ENCODE results near the gene VSIG4. TPM values are rescaled to one million over a fixed set of nuclear protein-coding genes. Genes with fewer than 3 reads are reported as not detected.

VSIG4 gene
- total and polyA plus RNA-seq, 2 experiments from 2014 or later, result 3.2 to 8.8 TPM

DNA sequence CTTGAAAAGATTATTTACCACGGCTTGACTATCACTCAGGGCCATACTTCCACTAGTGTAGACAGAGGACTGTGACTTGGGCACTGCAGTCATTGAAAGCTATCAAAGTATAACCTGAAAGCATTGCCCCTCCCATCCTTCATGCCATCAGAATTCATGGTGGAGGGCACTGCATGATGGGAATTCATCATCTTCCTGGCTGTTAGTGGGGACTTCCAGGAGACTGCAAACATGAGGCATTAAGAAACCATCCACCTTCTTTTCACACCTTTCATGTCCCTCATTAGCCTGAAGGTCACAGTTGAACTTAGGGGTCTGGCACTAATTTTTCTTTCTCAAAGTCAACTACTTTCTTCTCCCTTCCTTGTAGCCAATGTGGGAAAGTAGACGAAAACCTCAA is 25.8 kb downstream of the VSIG4 start:
- Histone ChIP-seq H3K27ac (no peak overlapping the region), H3K4me1 (ENCODE audit: insufficient read depth) (peaks cover 3% of the 10 kb centered on the region), H4K20me1 (ENCODE audit: insufficient read depth, poor library complexity, severe bottlenecking) (no peaks in the 10 kb centered on the region), H3K79me2 (no peaks in the 10 kb centered on the region), H3K9me3 (ENCODE audit: low read depth) (no peaks in the 10 kb centered on the region), H2AFZ (no peak overlapping the region), H3K4me3 (no peak overlapping the region), H3K4me2 (no peak overlapping the region), H3K36me3 (replicated peaks; ENCODE audit: insufficient read depth, low read depth) (no peaks in the 10 kb centered on the region), H3K27me3 (no peaks in the 10 kb centered on the region), H3K9me2 (replicated peaks; ENCODE audit: insufficient read depth) (no peaks in the 10 kb centered on the region)
- DNase-seq (ENCODE audit: low spot score), result no peak
- 50% methylated on average over 2 of the region's 2 CpGs for WGBS (ENCODE audit: low lambda C conversion rate, missing lambda C conversion rate)
- TF ChIP-seq EZH2 (IDR thresholded peaks at IDR 0.05; ENCODE audit: borderline replicate concordance) (no peak), EZH2phosphoT487 (IDR thresholded peaks at IDR 0.05; ENCODE audit: low read depth, severe bottlenecking, unreplicated experiment) (no peak)
- TF ChIP-seq, protein P1, sequence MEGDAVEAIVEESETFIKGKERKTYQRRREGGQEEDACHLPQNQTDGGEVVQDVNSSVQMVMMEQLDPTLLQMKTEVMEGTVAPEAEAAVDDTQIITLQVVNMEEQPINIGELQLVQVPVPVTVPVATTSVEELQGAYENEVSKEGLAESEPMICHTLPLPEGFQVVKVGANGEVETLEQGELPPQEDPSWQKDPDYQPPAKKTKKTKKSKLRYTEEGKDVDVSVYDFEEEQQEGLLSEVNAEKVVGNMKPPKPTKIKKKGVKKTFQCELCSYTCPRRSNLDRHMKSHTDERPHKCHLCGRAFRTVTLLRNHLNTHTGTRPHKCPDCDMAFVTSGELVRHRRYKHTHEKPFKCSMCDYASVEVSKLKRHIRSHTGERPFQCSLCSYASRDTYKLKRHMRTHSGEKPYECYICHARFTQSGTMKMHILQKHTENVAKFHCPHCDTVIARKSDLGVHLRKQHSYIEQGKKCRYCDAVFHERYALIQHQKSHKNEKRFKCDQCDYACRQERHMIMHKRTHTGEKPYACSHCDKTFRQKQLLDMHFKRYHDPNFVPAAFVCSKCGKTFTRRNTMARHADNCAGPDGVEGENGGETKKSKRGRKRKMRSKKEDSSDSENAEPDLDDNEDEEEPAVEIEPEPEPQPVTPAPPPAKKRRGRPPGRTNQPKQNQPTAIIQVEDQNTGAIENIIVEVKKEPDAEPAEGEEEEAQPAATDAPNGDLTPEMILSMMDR (IDR thresholded peaks at IDR 0.05; ENCODE audit: poor library complexity), result no peak

DNA sequence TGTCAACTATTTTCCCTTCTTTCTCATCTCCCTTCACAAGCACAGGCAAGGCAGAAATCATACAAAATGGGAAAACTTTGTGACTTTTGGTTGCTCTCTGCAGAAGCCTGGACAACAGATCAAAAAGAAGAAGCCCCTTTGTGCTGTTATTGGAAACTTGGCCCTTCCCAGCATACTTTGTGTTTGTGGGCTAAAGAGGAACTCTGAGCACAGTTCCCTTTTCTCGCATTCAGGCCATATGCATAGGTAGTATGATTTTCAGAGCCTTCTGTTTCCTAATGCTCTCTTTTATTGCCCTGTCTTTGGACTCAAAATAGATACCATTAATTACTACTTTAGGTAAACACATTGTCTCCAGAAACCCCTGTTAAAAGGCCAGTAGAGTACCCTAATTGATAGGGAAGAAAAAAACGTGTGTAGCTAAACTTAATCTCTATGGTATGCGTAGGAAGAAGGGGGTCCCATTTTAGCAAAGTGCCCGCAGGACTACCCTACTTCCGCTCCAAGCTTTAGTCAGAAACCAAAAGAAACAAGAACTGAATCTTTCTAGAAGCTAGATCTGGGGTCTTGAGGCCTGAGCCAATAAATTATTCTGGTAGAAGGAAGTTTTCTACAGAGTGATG is 26.6 kb downstream of the VSIG4 start:
- H3K27ac ChIP-seq, result no peak overlapping the region
- no peak overlapping the region for H3K4me3 ChIP-seq
- H2AFZ ChIP-seq, result no peak overlapping the region
- peaks cover 3% of the 10 kb centered on the region for H3K4me1 ChIP-seq (ENCODE audit: insufficient read depth)
- H3K9me2 ChIP-seq (replicated peaks; ENCODE audit: insufficient read depth), result no peaks in the 10 kb centered on the region
- no peaks in the 10 kb centered on the region for H3K79me2 ChIP-seq
- H4K20me1 ChIP-seq (ENCODE audit: insufficient read depth, poor library complexity, severe bottlenecking), result no peaks in the 10 kb centered on the region
- no peak for DNase-seq (ENCODE audit: low spot score)
- H3K9me3 ChIP-seq (ENCODE audit: low read depth), result no peaks in the 10 kb centered on the region
- H3K4me2 ChIP-seq, result no peak overlapping the region
- no peaks in the 10 kb centered on the region for H3K36me3 ChIP-seq (replicated peaks; ENCODE audit: insufficient read depth, low read depth)
- H3K27me3 ChIP-seq, result no peaks in the 10 kb centered on the region
- no peak for TF ChIP-seq EZH2 (IDR thresholded peaks at IDR 0.05; ENCODE audit: borderline replicate concordance)
- no peak for TF ChIP-seq EZH2phosphoT487 (IDR thresholded peaks at IDR 0.05; ENCODE audit: low read depth, severe bottlenecking, unreplicated experiment)
- TF ChIP-seq, protein P1 (IDR thresholded peaks at IDR 0.05; ENCODE audit: poor library complexity), result no peak
- 65% methylated on average over 5 of the region's 5 CpGs for WGBS (ENCODE audit: low lambda C conversion rate, missing lambda C conversion rate)

DNA sequence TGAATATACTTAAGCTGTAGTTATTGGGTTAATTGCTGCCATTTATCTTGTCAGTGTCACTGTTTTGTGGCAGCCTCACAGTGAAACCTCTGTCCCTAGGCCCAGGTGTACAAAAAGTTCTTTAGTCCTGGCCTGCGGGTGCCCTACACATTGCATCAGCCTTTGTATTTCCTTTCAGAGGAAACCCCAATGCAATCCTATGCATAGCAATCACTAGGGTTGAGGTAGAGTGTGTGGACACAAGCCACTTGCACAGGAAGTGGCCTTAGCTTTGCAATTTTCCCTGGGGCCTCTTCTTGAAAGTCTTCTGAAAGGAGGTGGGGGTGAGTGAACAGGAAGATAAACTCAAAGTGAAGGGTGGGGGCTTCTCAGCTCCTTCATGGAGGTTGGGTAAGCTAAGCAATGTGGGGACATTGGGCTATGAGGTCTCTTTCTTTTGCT is 27.8 kb downstream of the VSIG4 start:
- Histone ChIP-seq H2AFZ (no peak overlapping the region), H4K20me1 (ENCODE audit: insufficient read depth, poor library complexity, severe bottlenecking) (no peaks in the 10 kb centered on the region), H3K79me2 (no peaks in the 10 kb centered on the region), H3K27me3 (no peaks in the 10 kb centered on the region), H3K36me3 (replicated peaks; ENCODE audit: insufficient read depth, low read depth) (no peaks in the 10 kb centered on the region), H3K27ac (no peak overlapping the region), H3K4me1 (ENCODE audit: insufficient read depth) (no peaks in the 10 kb centered on the region), H3K9me3 (ENCODE audit: low read depth) (no peaks in the 10 kb centered on the region), H3K9me2 (replicated peaks; ENCODE audit: insufficient read depth) (no peaks in the 10 kb centered on the region), H3K4me2 (no peak overlapping the region), H3K4me3 (no peak overlapping the region)
- DNase-seq (ENCODE audit: low spot score), result no peak
- no peak for TF ChIP-seq EZH2phosphoT487 (IDR thresholded peaks at IDR 0.05; ENCODE audit: low read depth, severe bottlenecking, unreplicated experiment)
- TF ChIP-seq EZH2 (IDR thresholded peaks at IDR 0.05; ENCODE audit: borderline replicate concordance), result no peak
- TF ChIP-seq, protein P1 (IDR thresholded peaks at IDR 0.05; ENCODE audit: poor library complexity), result no peak
- 56% methylated on average over 1 of the region's 1 CpG for WGBS (ENCODE audit: low lambda C conversion rate, missing lambda C conversion rate)

Data from hepatocyte (in vitro differentiated cells).